ENCODE results near the gene CAMSAP1. TPM values are rescaled to one million over a fixed set of nuclear protein-coding genes. Genes with fewer than 3 reads are reported as not detected.

The CAMSAP1 gene
- total RNA-seq, 2 experiments from 2014 or later, result 30.4 to 33.0 TPM

- H3K4me1 ChIP-seq (ENCODE audit: insufficient read depth, low read length, poor library complexity, severe bottlenecking), result peaks cover 38% of the 10 kb centered on the region
- H3K4me2 ChIP-seq (ENCODE audit: low read length), result peak overlapping the region; percentile 67
- CTCF ChIA-PET (ENCODE audit: unreplicated experiment), result no interaction called here
- POLR2A ChIA-PET, result interaction anchor here (1.1 kb wide), 1 partner anchor 40 kb away, joined by 3 read pairs; no protein-coding TSS in a partner anchor
- no peaks in the 10 kb centered on the region for H3K36me3 ChIP-seq (ENCODE audit: insufficient read depth, low read length)
- intact Hi-C loops (cut with micrococcal nuclease; ENCODE audit: unreplicated experiment), result no loop called here
- no peaks in the 10 kb centered on the region for H3K9me2 ChIP-seq (ENCODE audit: insufficient read depth, low read length)
- peak; percentile 33 for DNase-seq (ENCODE audit: low spot score)
- H3K9me3 ChIP-seq (ENCODE audit: low read length), result no peaks in the 10 kb centered on the region
- TF ChIP-seq EZH2phosphoT487 (IDR thresholded peaks at IDR 0.05; ENCODE audit: borderline replicate concordance, low read depth, low read length) (no peak), CTCF (conservative IDR thresholded peaks at IDR 0.05; ENCODE audit: low read length) (no peak)
- no TSS peak for BruUV-seq (replicated peaks)
- peaks cover 19% of the 10 kb centered on the region for H4K20me1 ChIP-seq (ENCODE audit: insufficient read depth, low read length)
- H2AFZ ChIP-seq (ENCODE audit: low read length), result no peak overlapping the region
- peaks cover 60% of the 10 kb centered on the region for H3K79me2 ChIP-seq (ENCODE audit: insufficient read depth, low read depth, low read length)
- H3K4me3 ChIP-seq (ENCODE audit: low read depth, low read length, poor library complexity, severe bottlenecking), result peak overlapping the region; percentile 48
- no peak overlapping the region for H3K27ac ChIP-seq (ENCODE audit: low read depth, low read length, poor library complexity, severe bottlenecking)
Observed at GRCh38 chr9:135888766-135889394, 18.5 kb downstream of the CAMSAP1 start.

GRCh38 chr9:135888126-135888765, 19.1 kb downstream of the CAMSAP1 start:
- peaks cover 57% of the 10 kb centered on the region for H3K79me2 ChIP-seq (ENCODE audit: insufficient read depth, low read depth, low read length)
- H3K4me1 ChIP-seq (ENCODE audit: insufficient read depth, low read length, poor library complexity, severe bottlenecking), result peaks cover 38% of the 10 kb centered on the region
- ChIA-PET CTCF (ENCODE audit: unreplicated experiment) (no interaction called here), POLR2A (no interaction called here)
- TF ChIP-seq CTCF (conservative IDR thresholded peaks at IDR 0.05; ENCODE audit: low read length) (no peak), EZH2phosphoT487 (IDR thresholded peaks at IDR 0.05; ENCODE audit: borderline replicate concordance, low read depth, low read length) (no peak)
- H4K20me1 ChIP-seq (ENCODE audit: insufficient read depth, low read length), result peaks cover 19% of the 10 kb centered on the region
- BruUV-seq (replicated peaks), result no TSS peak
- intact Hi-C loops (cut with micrococcal nuclease; ENCODE audit: unreplicated experiment), result no loop called here
- peak overlapping the region; percentile 67 for H3K4me2 ChIP-seq (ENCODE audit: low read length)
- no peaks in the 10 kb centered on the region for H3K9me2 ChIP-seq (ENCODE audit: insufficient read depth, low read length)
- no peak overlapping the region for H2AFZ ChIP-seq (ENCODE audit: low read length)
- H3K36me3 ChIP-seq (ENCODE audit: insufficient read depth, low read length), result no peaks in the 10 kb centered on the region
- peak overlapping the region; percentile 56 for H3K27ac ChIP-seq (ENCODE audit: low read depth, low read length, poor library complexity, severe bottlenecking)
- no peak for DNase-seq (ENCODE audit: low spot score)
- H3K4me3 ChIP-seq (ENCODE audit: low read depth, low read length, poor library complexity, severe bottlenecking), result peak overlapping the region; percentile 48
- no peaks in the 10 kb centered on the region for H3K9me3 ChIP-seq (ENCODE audit: low read length)

GRCh38 chr9:135887585-135888050, 19.7 kb downstream of the CAMSAP1 start:
- peaks cover 55% of the 10 kb centered on the region for H3K79me2 ChIP-seq (ENCODE audit: insufficient read depth, low read depth, low read length)

More at GRCh38 chr9:135887585-135888050, 19.7 kb downstream of the CAMSAP1 start:
- Histone ChIP-seq H3K9me3 (ENCODE audit: low read length) (no peaks in the 10 kb centered on the region), H3K36me3 (ENCODE audit: insufficient read depth, low read length) (no peaks in the 10 kb centered on the region), H3K9me2 (ENCODE audit: insufficient read depth, low read length) (no peaks in the 10 kb centered on the region), H2AFZ (ENCODE audit: low read length) (no peak overlapping the region), H4K20me1 (ENCODE audit: insufficient read depth, low read length) (peaks cover 19% of the 10 kb centered on the region), H3K27ac (ENCODE audit: low read depth, low read length, poor library complexity, severe bottlenecking) (peak overlapping the region; percentile 56), H3K4me3 (ENCODE audit: low read depth, low read length, poor library complexity, severe bottlenecking) (peak overlapping the region; percentile 48), H3K4me2 (ENCODE audit: low read length) (peak overlapping the region; percentile 67), H3K4me1 (ENCODE audit: insufficient read depth, low read length, poor library complexity, severe bottlenecking) (peaks cover 37% of the 10 kb centered on the region)
- no TSS peak for BruUV-seq (replicated peaks)
- intact Hi-C loops (cut with micrococcal nuclease; ENCODE audit: unreplicated experiment), result no loop called here
- POLR2A ChIA-PET, result no interaction called here
- peak; percentile 67 for DNase-seq (ENCODE audit: low spot score)
- CTCF ChIA-PET (ENCODE audit: unreplicated experiment), result no interaction called here
- TF ChIP-seq CTCF (conservative IDR thresholded peaks at IDR 0.05; ENCODE audit: low read length), result peak; percentile 27; the same call in 1 of the 2 replicates
- no peak for TF ChIP-seq EZH2phosphoT487 (IDR thresholded peaks at IDR 0.05; ENCODE audit: borderline replicate concordance, low read depth, low read length)

Measured in OCI-LY7 (cell line).